PC-3 (cell line): ENCODE data around the gene PXDC1. TPM values are rescaled to one million over a fixed set of nuclear protein-coding genes. Genes with fewer than 3 reads are reported as not detected.

Source experiments
- ATAC-seq: fragments of 200-7000 bp; cut with Tn5 transposase; 2 replicates; pipeline ENCODE4 v1.9.1; 2020; ENCODE audit warnings: mild to moderate bottlenecking, moderate library complexity
- BruUV-seq: library from RNA; stranded (reverse); fragments of 400-500 nt; replicated peaks from 2 replicates; lab custom pipeline; 2021; lab: Mats Ljungman, UMichigan
- CTCF ChIA-PET: fragments of 300-600 bp; sonication (Branson Sonifier 250); formaldehyde crosslinking; loops from one replicate; lab custom pipeline; 2022; ENCODE audit warnings: antibody characterized with exemption; lab: Charles Lee
- POLR2A ChIA-PET: fragments of 300-600 bp; sonication (Branson Sonifier 250); formaldehyde crosslinking; loops from one replicate; lab custom pipeline; 2022; ENCODE audit warnings: antibody characterized with exemption; ENCODE audit not compliant: unreplicated experiment; lab: Charles Lee
- DNase-seq: peaks from one replicate; pipeline ENCODE4 v3.0.0-alpha.2; 2015
- H2AFZ ChIP-seq: fragments of 300-600 bp; sonication (generic); 2 replicates; pipeline ENCODE4 v1.6.0; 2016; ENCODE audit warnings: antibody characterized with exemption, low read length
- H3F3A ChIP-seq: fragments of 300-600 bp; sonication (generic); one replicate; pipeline ENCODE4 v1.6.0; 2017; ENCODE audit warnings: antibody characterized with exemption, low read length, control low read depth, mild to moderate bottlenecking; ENCODE audit not compliant: unreplicated experiment
- H3K27ac ChIP-seq: fragments of 300-600 bp; sonication (generic); 2 replicates; pipeline ENCODE4 v1.5.1; 2016; ENCODE audit warnings: mild to moderate bottlenecking, low read length
- H3K27me3 ChIP-seq: fragments of 300-600 bp; sonication (generic); 2 replicates; pipeline ENCODE4 v1.6.1; 2016; ENCODE audit warnings: low read length, mixed read lengths
- H3K36me3 ChIP-seq: fragments of 300-600 bp; sonication (generic); 2 replicates; pipeline ENCODE4 v1.6.1; 2016; ENCODE audit warnings: low read depth, mixed run types, low read length, mixed read lengths
- H3K4me1 ChIP-seq: fragments of 300-600 bp; sonication (generic); 2 replicates; pipeline ENCODE4 v1.5.1; 2016; ENCODE audit warnings: low read length; ENCODE audit not compliant: insufficient read depth
- H3K4me2 ChIP-seq: fragments of 300-600 bp; sonication (generic); 2 replicates; pipeline ENCODE4 v1.6.0; 2016; ENCODE audit warnings: low read length
- H3K4me3 ChIP-seq: fragments of 300-600 bp; sonication (generic); 2 replicates; pipeline ENCODE4 v1.5.1; 2016; ENCODE audit warnings: mild to moderate bottlenecking, low read length, mixed read lengths
- H3K79me2 ChIP-seq: fragments of 300-600 bp; sonication (generic); 2 replicates; pipeline ENCODE4 v1.6.1; 2017; ENCODE audit warnings: low read length, mixed read lengths
- H3K9ac ChIP-seq: fragments of 300-600 bp; sonication (generic); 2 replicates; pipeline ENCODE4 v1.6.0; 2016; ENCODE audit warnings: mild to moderate bottlenecking, low read length
- H3K9me2 ChIP-seq: fragments of 300-600 bp; sonication (generic); replicated peaks from 2 replicates; pipeline ENCODE4 v1.6.1; 2016; ENCODE audit warnings: mixed run types, low read length, mixed read lengths
- H3K9me3 ChIP-seq: fragments of 300-600 bp; sonication (generic); 2 replicates; pipeline ENCODE4 v1.6.1; 2016; ENCODE audit warnings: low read length, mixed read lengths
- H4K20me1 ChIP-seq: fragments of 300-600 bp; sonication (generic); 2 replicates; pipeline ENCODE4 v1.6.1; 2016; ENCODE audit warnings: low read length, mixed read lengths
- CTCF ChIP-seq: fragments of 300-600 bp; sonication (generic); conservative IDR thresholded peaks from 2 replicates; pipeline ENCODE4 v1.5.1; 2017; ENCODE audit warnings: antibody characterized with exemption, low read depth, mild to moderate bottlenecking, low read length
- EZH2 ChIP-seq: fragments of 300-600 bp; sonication (generic); IDR thresholded peaks from one replicate; pipeline ENCODE4 v1.6.1; 2017; ENCODE audit warnings: antibody characterized with exemption, mild to moderate bottlenecking, low read length; ENCODE audit not compliant: unreplicated experiment
- EZH2phosphoT487 ChIP-seq: fragments of 300-600 bp; sonication (generic); IDR thresholded peaks from 2 replicates; pipeline ENCODE4 v1.6.1; 2018; ENCODE audit warnings: mild to moderate bottlenecking, antibody characterized with exemption, low read length, borderline replicate concordance
- intact Hi-C: fragments of 100-400 bp; cut with micrococcal nuclease; formaldehyde crosslinking; loops from 2 replicates; pipeline ENCODE4 v1.9.0; 2023
- total RNA-seq: library from RNA; depleted of rRNA; stranded (reverse); fragments of >200 nt; gene quantifications from 2 replicates; pipeline ENCODE4 v1.2.3, GENCODE V29; 2014

PXDC1 gene
- total RNA-seq, 1 experiment from 2014 or later = 46.2 TPM

GRCh38 chr6:3742426-3743344 lies 8.8 kb downstream of the PXDC1 start:
- Histone ChIP-seq H4K20me1 (peaks cover 23% of the 10 kb centered on the region), H3F3A (no peaks in the 10 kb centered on the region), H3K4me2 (peak overlapping the region; percentile 78), H3K79me2 (peaks cover 98% of the 10 kb centered on the region), H3K27me3 (no peaks in the 10 kb centered on the region), H3K9ac (no peak overlapping the region), H3K9me3 (no peaks in the 10 kb centered on the region), H3K4me1 (peaks cover 27% of the 10 kb centered on the region), H3K36me3 (peaks cover 3% of the 10 kb centered on the region; the same call in 1 of the 2 replicates), H3K27ac (no peak overlapping the region), H3K4me3 (peak overlapping the region; percentile 58), H2AFZ (peak overlapping the region; percentile 51; the same call in 1 of the 2 replicates), H3K9me2 (no peaks in the 10 kb centered on the region)
- DNase-seq (peak; percentile 91), ATAC-seq (peak; percentile 83)
- ChIA-PET POLR2A (no interaction called here), CTCF (interaction anchor here (0.7 kb wide), 1 partner anchor 192 kb away, joined by 3 read pairs; no protein-coding TSS in a partner anchor)
- no TSS peak for BruUV-seq
- intact Hi-C loops = loop anchor here (1.0 to 5.0 kb wide), 3 partner anchors 235 to 266 kb away; no protein-coding TSS in a partner anchor
- TF ChIP-seq CTCF = peak; percentile 98
- no peak for TF ChIP-seq EZH2

GRCh38 chr6:3742076-3742425 lies 9.5 kb downstream of the PXDC1 start:
- ChIA-PET POLR2A (no interaction called here), CTCF (no interaction called here)
- Histone ChIP-seq H2AFZ (peak overlapping the region; percentile 49; the same call in 1 of the 2 replicates), H3K4me1 (peaks cover 27% of the 10 kb centered on the region), H3K79me2 (peaks cover 92% of the 10 kb centered on the region), H3K27me3 (no peaks in the 10 kb centered on the region), H3K4me2 (peak overlapping the region; percentile 78), H3K36me3 (peaks cover 9% of the 10 kb centered on the region; the same call in 1 of the 2 replicates), H3K9me3 (no peaks in the 10 kb centered on the region), H3K4me3 (peak overlapping the region; percentile 58), H3K9me2 (no peaks in the 10 kb centered on the region), H3K27ac (no peak overlapping the region), H3F3A (no peaks in the 10 kb centered on the region), H3K9ac (no peak overlapping the region), H4K20me1 (peaks cover 18% of the 10 kb centered on the region; the same call in 1 of the 2 replicates)
- intact Hi-C loops = loop anchor here (1.0 to 5.0 kb wide), 3 partner anchors 235 to 266 kb away; no protein-coding TSS in a partner anchor
- no TSS peak for BruUV-seq
- ATAC-seq (no peak), DNase-seq (peak; percentile 66)
- no peak for TF ChIP-seq EZH2
- TF ChIP-seq EZH2phosphoT487 = no peak
- TF ChIP-seq CTCF = no peak

- Histone ChIP-seq H2AFZ (no peak overlapping the region), H3K9ac (no peak overlapping the region), H3K27me3 (no peaks in the 10 kb centered on the region), H3K9me2 (no peaks in the 10 kb centered on the region), H3K4me3 (no peak overlapping the region), H3K9me3 (no peaks in the 10 kb centered on the region), H4K20me1 (peaks cover 17% of the 10 kb centered on the region; the same call in 1 of the 2 replicates), H3K4me2 (peak overlapping the region; percentile 78; the same call in 1 of the 2 replicates), H3F3A (no peaks in the 10 kb centered on the region), H3K79me2 (peaks cover 87% of the 10 kb centered on the region), H3K4me1 (peaks cover 27% of the 10 kb centered on the region), H3K36me3 (peaks cover 15% of the 10 kb centered on the region), H3K27ac (no peak overlapping the region)
- intact Hi-C loops = loop anchor here (5.0 kb wide), 1 partner anchor 236 kb away; no protein-coding TSS in a partner anchor
- TF ChIP-seq EZH2phosphoT487 = no peak
- no peak for TF ChIP-seq CTCF
- BruUV-seq = no TSS peak
- ATAC-seq = no peak
- no peak for DNase-seq
- ChIA-PET CTCF (no interaction called here), POLR2A (no interaction called here)
Observed at GRCh38 chr6:3741477-3741871, 10.0 kb downstream of the PXDC1 start.
